NCI-H2107 treated with DMSO at 0.1 percent for 48 hours (cell line): ENCODE measurements around the gene SUMO2.

Experiments
- DNase-seq: peaks from one replicate; lab custom pipeline; 2025; ENCODE audit not compliant: unreplicated experiment; lab: John Stamatoyannopoulos, UW

Gene SUMO2

GRCh38 chr17:75124041-75124818, 58.5 kb downstream of the SUMO2 start:
- no peak for DNase-seq

GRCh38 chr17:75118307-75118706, 64.5 kb downstream of the SUMO2 start:
- no peak for DNase-seq

GRCh38 chr17:75116737-75117136, 66.0 kb downstream of the SUMO2 start:
- no peak for DNase-seq
